ENCODE results near the gene CTNNA3. TPM values are rescaled to one million over a fixed set of nuclear protein-coding genes. Genes with fewer than 3 reads are reported as not detected.

CTNNA3 gene
- total and polyA plus RNA-seq, 12 donors: 2.0 to 213 (median 171) TPM

GRCh38 chr10:66521506-66521905, 1174.5 kb downstream of the CTNNA3 start:
- Histone ChIP-seq H3K4me1 (no peaks in the 10 kb centered on the region), H3K36me3 (no peaks in the 10 kb centered on the region), H3K27me3 (no peaks in the 10 kb centered on the region), H3K9me3 (peaks cover 0 to 6% (median 0%) of the 10 kb centered on the region in 11 donors), H3K4me3 (no peak overlapping the region), H3K27ac (no peak overlapping the region)
- DNase-seq: no peak
- intact Hi-C loops (cut with DNase I): no loop called here
- no peak for ATAC-seq
- 43 to 54% methylated on average over 1 of the region's 1 CpG for WGBS, 2 donors
- TF ChIP-seq, protein P1, sequence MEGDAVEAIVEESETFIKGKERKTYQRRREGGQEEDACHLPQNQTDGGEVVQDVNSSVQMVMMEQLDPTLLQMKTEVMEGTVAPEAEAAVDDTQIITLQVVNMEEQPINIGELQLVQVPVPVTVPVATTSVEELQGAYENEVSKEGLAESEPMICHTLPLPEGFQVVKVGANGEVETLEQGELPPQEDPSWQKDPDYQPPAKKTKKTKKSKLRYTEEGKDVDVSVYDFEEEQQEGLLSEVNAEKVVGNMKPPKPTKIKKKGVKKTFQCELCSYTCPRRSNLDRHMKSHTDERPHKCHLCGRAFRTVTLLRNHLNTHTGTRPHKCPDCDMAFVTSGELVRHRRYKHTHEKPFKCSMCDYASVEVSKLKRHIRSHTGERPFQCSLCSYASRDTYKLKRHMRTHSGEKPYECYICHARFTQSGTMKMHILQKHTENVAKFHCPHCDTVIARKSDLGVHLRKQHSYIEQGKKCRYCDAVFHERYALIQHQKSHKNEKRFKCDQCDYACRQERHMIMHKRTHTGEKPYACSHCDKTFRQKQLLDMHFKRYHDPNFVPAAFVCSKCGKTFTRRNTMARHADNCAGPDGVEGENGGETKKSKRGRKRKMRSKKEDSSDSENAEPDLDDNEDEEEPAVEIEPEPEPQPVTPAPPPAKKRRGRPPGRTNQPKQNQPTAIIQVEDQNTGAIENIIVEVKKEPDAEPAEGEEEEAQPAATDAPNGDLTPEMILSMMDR (IDR thresholded peaks at IDR 0.05): no peak

- no peaks in the 10 kb centered on the region for H3K36me3 ChIP-seq
- ATAC-seq (no peak), DNase-seq (no peak)
- no peaks in the 10 kb centered on the region for H3K9me3 ChIP-seq
- no peaks in the 10 kb centered on the region for H3K4me1 ChIP-seq
- intact Hi-C loops (cut with DNase I): no loop called here
- H3K4me3 ChIP-seq: no peak overlapping the region
- no peaks in the 10 kb centered on the region for H3K27me3 ChIP-seq
- no peak overlapping the region for H3K27ac ChIP-seq
- 83 to 86% methylated on average over 3 of the region's 3 CpGs for WGBS, 2 donors
- TF ChIP-seq, protein P1 (IDR thresholded peaks at IDR 0.05): no peak
Measured at GRCh38 chr10:66519616-66520015, 1176.4 kb downstream of the CTNNA3 start.

GRCh38 chr10:66514666-66515065, 1181.3 kb downstream of the CTNNA3 start:
- Histone ChIP-seq H3K27ac (no peak overlapping the region), H3K9me3 (no peaks in the 10 kb centered on the region), H3K4me3 (no peak overlapping the region), H3K4me1 (no peaks in the 10 kb centered on the region), H3K27me3 (no peaks in the 10 kb centered on the region), H3K36me3 (no peaks in the 10 kb centered on the region)
- intact Hi-C loops (cut with DNase I): loop anchor here in 1 of 10 donors (1.0 kb wide), 1 partner anchor 16 kb away; no protein-coding TSS in a partner anchor
- TF ChIP-seq, protein P1 (IDR thresholded peaks at IDR 0.05): no peak
- ATAC-seq: no peak
- WGBS, 2 donors: 57 to 72% methylated on average over 1 of the region's 1 CpG
- no peak for DNase-seq

DNA sequence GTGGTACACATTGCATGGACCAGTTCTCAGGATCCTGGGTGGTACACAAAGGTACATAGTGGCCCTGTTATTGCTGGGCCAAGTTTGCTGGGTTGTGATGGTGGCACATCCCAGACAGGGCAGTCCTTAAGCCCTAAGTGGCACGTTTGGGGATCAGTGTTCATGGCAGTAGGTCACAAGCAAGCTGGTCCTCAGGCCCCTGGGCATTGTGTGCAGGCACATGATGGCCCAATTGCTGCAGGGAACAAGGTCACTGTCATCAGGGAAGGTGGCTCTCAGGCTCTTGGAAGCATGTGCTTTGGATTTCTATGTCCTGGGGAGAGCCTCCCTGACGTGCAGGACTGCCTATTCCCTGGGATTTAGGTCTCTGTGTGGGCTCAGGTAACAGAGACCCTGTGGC, 1182.5 kb downstream of the CTNNA3 start:
- no peak for DNase-seq
- TF ChIP-seq, protein P1 (IDR thresholded peaks at IDR 0.05): no peak
- H3K9me3 ChIP-seq: no peaks in the 10 kb centered on the region
- no peak for ATAC-seq
- H3K4me3 ChIP-seq: no peak overlapping the region
- intact Hi-C loops (cut with DNase I): no loop called here
- no peaks in the 10 kb centered on the region for H3K36me3 ChIP-seq
- H3K27me3 ChIP-seq: no peaks in the 10 kb centered on the region
- 61 to 76% methylated on average over 2 of the region's 2 CpGs for WGBS, 2 donors
- H3K4me1 ChIP-seq: no peaks in the 10 kb centered on the region
- no peak overlapping the region for H3K27ac ChIP-seq
